Subcutaneous adipose tissue (tissue), 4 donors: ENCODE data around the gene WSB2. TPM values are rescaled to one million over a fixed set of nuclear protein-coding genes. Genes with fewer than 3 reads are reported as not detected.

ENCODE experiments used
- small RNA-seq: library from RNA; depleted of rRNA; stranded (forward); fragments of <200 nt; gene quantifications from one replicate; pipeline ENCODE3, GENCODE V24; 2016
- total RNA-seq, 4 donors: library from RNA; depleted of rRNA; stranded (reverse); fragments of >200 nt; gene quantifications; one replicate each; pipeline ENCODE4 v1.1.0, GENCODE V29; 2016
- TF ChIP-seq, protein P1 (sequence below): fragments of 450-650 bp; IDR thresholded peaks from one replicate; pipeline ENCODE4 v1.5.1; 2016; ENCODE audit warnings: low read depth, mild to moderate bottlenecking, control low read depth, antibody characterized with exemption, moderate library complexity

WSB2 gene
- total RNA-seq, 4 donors from 2014 or later: 52.7 to 88.9 (median 58.8) TPM

DNA sequence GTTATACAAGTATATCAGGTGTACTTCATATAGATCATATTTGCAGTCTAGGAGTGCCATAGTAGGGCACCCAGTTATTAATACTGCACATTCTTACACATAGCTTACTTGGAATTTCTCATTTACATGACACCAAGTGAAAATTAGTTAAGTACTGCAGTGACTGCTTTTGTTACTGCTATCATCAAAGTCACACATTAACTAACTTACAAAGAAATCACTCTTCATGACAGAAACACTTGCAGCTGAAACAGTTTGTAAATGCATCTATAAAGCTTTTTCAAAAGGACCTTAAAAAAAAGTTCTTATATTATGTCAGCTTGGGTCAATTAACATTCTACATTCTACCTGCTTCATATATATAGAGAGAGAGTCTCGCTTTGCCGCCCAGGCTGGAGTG, 62.3 kb downstream of the WSB2 start:
- TF ChIP-seq, protein P1, sequence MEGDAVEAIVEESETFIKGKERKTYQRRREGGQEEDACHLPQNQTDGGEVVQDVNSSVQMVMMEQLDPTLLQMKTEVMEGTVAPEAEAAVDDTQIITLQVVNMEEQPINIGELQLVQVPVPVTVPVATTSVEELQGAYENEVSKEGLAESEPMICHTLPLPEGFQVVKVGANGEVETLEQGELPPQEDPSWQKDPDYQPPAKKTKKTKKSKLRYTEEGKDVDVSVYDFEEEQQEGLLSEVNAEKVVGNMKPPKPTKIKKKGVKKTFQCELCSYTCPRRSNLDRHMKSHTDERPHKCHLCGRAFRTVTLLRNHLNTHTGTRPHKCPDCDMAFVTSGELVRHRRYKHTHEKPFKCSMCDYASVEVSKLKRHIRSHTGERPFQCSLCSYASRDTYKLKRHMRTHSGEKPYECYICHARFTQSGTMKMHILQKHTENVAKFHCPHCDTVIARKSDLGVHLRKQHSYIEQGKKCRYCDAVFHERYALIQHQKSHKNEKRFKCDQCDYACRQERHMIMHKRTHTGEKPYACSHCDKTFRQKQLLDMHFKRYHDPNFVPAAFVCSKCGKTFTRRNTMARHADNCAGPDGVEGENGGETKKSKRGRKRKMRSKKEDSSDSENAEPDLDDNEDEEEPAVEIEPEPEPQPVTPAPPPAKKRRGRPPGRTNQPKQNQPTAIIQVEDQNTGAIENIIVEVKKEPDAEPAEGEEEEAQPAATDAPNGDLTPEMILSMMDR: no peak

DNA sequence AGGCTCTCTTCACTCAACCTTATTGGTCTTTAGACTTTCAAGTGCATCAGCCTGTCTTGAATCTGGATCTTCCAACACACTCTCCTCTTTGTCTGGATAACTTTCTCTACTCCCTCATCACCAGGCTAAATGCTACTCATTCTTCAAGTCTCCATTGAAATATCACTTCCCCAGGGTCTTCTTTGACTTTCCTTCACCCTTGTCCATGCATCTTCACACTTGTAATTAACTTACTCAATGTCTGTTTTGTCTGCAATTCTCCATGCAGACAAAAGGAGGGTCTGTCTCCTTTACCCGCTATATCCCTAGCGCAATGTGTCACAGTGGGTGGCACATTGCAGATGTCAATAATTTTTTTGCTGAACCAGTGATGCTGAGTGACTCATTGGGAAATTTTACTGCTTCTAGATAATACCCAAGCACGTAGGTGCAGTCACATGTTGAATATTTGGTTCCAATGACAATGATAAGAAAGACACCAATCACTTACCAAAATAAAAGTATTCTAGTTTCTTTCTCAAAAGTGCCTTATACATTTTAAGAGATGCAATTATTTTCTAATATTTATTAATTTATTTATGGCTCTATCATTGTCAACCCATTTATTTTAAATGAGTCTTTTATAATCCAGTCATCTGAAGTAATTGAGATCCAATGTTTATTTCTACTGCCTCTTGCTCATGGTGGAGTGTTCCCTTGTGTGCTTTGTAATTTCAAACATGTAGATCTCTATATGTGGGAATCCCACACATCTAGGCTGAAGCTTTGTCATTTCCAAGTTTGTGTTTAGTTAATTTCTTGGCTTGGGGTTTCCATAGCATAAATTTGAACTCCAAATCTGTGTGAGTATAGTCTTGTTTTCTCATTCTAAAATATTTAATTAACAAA, 66.2 kb downstream of the WSB2 start:
- TF ChIP-seq, protein P1: no peak

DNA sequence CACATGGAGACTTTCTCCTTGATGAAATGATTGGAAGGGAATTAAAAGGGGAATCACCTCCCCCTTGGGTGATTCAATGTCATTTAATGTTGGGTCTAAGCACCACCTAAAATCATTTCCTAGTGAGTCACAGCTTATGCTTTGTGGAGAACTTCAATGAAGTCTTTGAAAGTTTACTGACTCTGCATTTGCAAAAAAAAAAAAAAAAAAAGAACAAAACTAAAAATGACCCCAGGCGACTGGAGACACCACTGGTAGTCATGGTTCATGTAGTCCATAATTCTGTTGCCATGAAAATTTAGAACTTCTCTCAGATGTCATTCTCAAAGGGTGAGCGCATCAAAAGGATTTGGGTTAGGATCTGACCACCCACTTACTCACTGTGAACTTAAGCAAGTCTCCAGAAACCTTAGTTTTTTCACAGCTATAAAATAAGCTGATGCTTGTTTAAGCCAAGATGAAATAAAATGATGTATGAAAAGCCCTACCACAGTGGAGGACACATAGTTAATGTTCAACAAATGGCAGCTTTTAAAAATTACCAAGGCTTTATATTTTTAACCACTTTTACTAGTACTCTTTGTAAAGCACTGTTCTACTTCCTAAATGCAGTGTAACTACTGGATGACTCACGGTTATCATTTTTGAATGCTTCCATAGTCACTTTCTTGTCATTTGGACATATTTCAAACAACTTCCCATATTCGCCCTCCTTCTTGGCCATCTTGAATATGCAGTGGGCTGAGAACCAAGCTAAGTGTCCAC, 74.1 kb downstream of the WSB2 start:
- TF ChIP-seq, protein P1: no peak

DNA sequence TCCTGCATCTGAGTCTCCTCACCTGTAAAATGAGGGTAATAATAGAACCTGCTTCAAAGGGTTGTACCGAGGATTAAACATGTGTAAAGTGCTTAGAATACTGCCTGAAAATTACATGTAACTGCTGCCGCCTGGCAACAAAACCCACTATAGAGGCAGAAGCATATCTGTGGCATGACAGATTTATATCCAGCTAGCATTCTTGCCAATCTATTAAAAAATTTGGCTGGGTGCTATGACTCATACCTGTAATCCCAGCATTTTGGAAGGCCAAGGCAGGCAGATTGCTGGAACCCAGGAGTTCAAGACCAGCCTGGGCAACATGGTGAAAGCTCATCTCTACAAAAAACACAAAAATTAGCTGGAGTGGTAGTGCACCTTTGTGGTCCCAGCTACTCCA, 75.8 kb downstream of the WSB2 start:
- TF ChIP-seq, protein P1: no peak

Small RNAs within 50 kb of the gene (small RNA-seq; reads per million reads assigned to genes)
- gene AC131159.1: not detected

Other genes starting within 250 kb of the WSB2 start
- under 1 TPM in 3 of 4 donors, not detected in 1; under 0.01 TPM for gene KSR2, start 92.2 kb downstream of the WSB2 start, total RNA-seq
- 10 to 100 TPM in 1 of 4 donors, 1 to 10 TPM in 3; 7.0 to 20.7 (median 8.2) TPM for gene RFC5, start 44.5 kb downstream of the WSB2 start, total RNA-seq
- 10 to 100 TPM; 21.8 to 58.0 (median 29.5) TPM for gene VSIG10, start 42.8 kb upstream of the WSB2 start, total RNA-seq
- gene PEBP1, start 74.9 kb upstream of the WSB2 start, total RNA-seq: 100 to 1,000 TPM; 207 to 336 (median 255) TPM